NT2/D1 (cell line): ENCODE results near the gene SULT1C3.

Source experiments
- DNase-seq: peaks from one replicate; pipeline ENCODE4 v3.0.0-alpha.2; 2011; ENCODE audit warnings: low read depth, low spot score
- H3K27me3 ChIP-seq: 2 replicates; pipeline ENCODE4 v1.6.0; 2011; ENCODE audit warnings: mild to moderate bottlenecking; ENCODE audit not compliant: insufficient read length, insufficient read depth
- H3K36me3 ChIP-seq: 2 replicates; pipeline ENCODE4 v1.6.1; 2011; ENCODE audit warnings: mild to moderate bottlenecking, low read length, mixed read lengths; ENCODE audit not compliant: insufficient read depth, insufficient read length
- H3K4me1 ChIP-seq: 2 replicates; pipeline ENCODE4 v1.5.1; 2011; ENCODE audit not compliant: insufficient read depth, insufficient read length
- H3K4me3 ChIP-seq: 2 replicates; pipeline ENCODE4 v1.5.1; 2011; ENCODE audit warnings: low read depth; ENCODE audit not compliant: insufficient read length
- H3K9ac ChIP-seq: 2 replicates; pipeline ENCODE4 v1.6.0; 2011; ENCODE audit warnings: low read depth; ENCODE audit not compliant: insufficient read length
- H3K9me3 ChIP-seq: 2 replicates; pipeline ENCODE4 v1.5.1; 2011; ENCODE audit warnings: mild to moderate bottlenecking, low read length; ENCODE audit not compliant: insufficient read depth
- SUZ12 ChIP-seq: IDR thresholded peaks from 2 replicates; pipeline ENCODE4 v1.6.1; 2011; ENCODE audit not compliant: insufficient read length, insufficient read depth; ENCODE audit errors: extremely low read depth
- YY1 ChIP-seq: IDR thresholded peaks from 2 replicates; pipeline ENCODE4 v1.6.1; 2011; ENCODE audit not compliant: insufficient read length, insufficient read depth
- ZNF274 ChIP-seq: IDR thresholded peaks from 2 replicates; pipeline ENCODE4 v1.6.1; 2011; ENCODE audit warnings: mild to moderate bottlenecking, low read depth, low read length

SULT1C3 gene

GRCh38 chr2:108244667-108245414 lies 5.1 kb downstream of the SULT1C3 start:
- peaks cover 16% of the 10 kb centered on the region for H3K9me3 ChIP-seq
- no peaks in the 10 kb centered on the region for H3K36me3 ChIP-seq
- H3K9ac ChIP-seq = no peak overlapping the region
- no peak for TF ChIP-seq ZNF274
- TF ChIP-seq YY1 = no peak
- TF ChIP-seq SUZ12 = no peak
- no peaks in the 10 kb centered on the region for H3K27me3 ChIP-seq
- no peak for DNase-seq
- no peaks in the 10 kb centered on the region for H3K4me1 ChIP-seq
- no peak overlapping the region for H3K4me3 ChIP-seq

- Histone ChIP-seq H3K4me1 (no peaks in the 10 kb centered on the region), H3K27me3 (no peaks in the 10 kb centered on the region), H3K9ac (no peak overlapping the region)
These were observed 13.3 kb downstream of the SULT1C3 start for GRCh38 chr2:108253106-108253505.

GRCh38 chr2:108257757-108258331 lies 18.1 kb downstream of the SULT1C3 start:
- Histone ChIP-seq H3K9me3 (no peaks in the 10 kb centered on the region), H3K36me3 (no peaks in the 10 kb centered on the region), H3K9ac (no peak overlapping the region), H3K27me3 (no peaks in the 10 kb centered on the region), H3K4me3 (no peak overlapping the region), H3K4me1 (no peaks in the 10 kb centered on the region)
- no peak for DNase-seq
- TF ChIP-seq ZNF274 (no peak), SUZ12 (no peak), YY1 (no peak)

More at GRCh38 chr2:108253106-108253505, 13.3 kb downstream of the SULT1C3 start:
- H3K9me3 ChIP-seq = no peaks in the 10 kb centered on the region
- H3K36me3 ChIP-seq = no peaks in the 10 kb centered on the region
- DNase-seq = no peak
- no peak overlapping the region for H3K4me3 ChIP-seq
- TF ChIP-seq SUZ12 (no peak), YY1 (no peak), ZNF274 (no peak)

GRCh38 chr2:108260773-108261172 lies 21.0 kb downstream of the SULT1C3 start:
- Histone ChIP-seq H3K9ac (no peak overlapping the region), H3K4me1 (no peaks in the 10 kb centered on the region), H3K27me3 (no peaks in the 10 kb centered on the region), H3K4me3 (no peak overlapping the region), H3K9me3 (no peaks in the 10 kb centered on the region), H3K36me3 (no peaks in the 10 kb centered on the region)
- no peak for DNase-seq
- TF ChIP-seq SUZ12 (no peak), YY1 (no peak), ZNF274 (no peak)

- H3K4me3 ChIP-seq = no peak overlapping the region
- no peaks in the 10 kb centered on the region for H3K36me3 ChIP-seq
- DNase-seq = no peak
- no peaks in the 10 kb centered on the region for H3K4me1 ChIP-seq
- TF ChIP-seq ZNF274 (no peak), YY1 (no peak), SUZ12 (no peak)
- H3K27me3 ChIP-seq = no peaks in the 10 kb centered on the region
- no peak overlapping the region for H3K9ac ChIP-seq
- H3K9me3 ChIP-seq = no peaks in the 10 kb centered on the region
These were observed 22.3 kb downstream of the SULT1C3 start for GRCh38 chr2:108262036-108262435.

- no peak overlapping the region for H3K9ac ChIP-seq
- no peaks in the 10 kb centered on the region for H3K36me3 ChIP-seq
- no peak overlapping the region for H3K4me3 ChIP-seq
- TF ChIP-seq YY1 = no peak
- no peak for TF ChIP-seq ZNF274
- no peak for TF ChIP-seq SUZ12
- no peaks in the 10 kb centered on the region for H3K27me3 ChIP-seq
- H3K9me3 ChIP-seq = no peaks in the 10 kb centered on the region
- H3K4me1 ChIP-seq = no peaks in the 10 kb centered on the region
- no peak for DNase-seq
These were observed 23.6 kb downstream of the SULT1C3 start for GRCh38 chr2:108263401-108263800.

- H3K4me3 ChIP-seq = no peak overlapping the region
- DNase-seq = no peak
- H3K4me1 ChIP-seq = no peaks in the 10 kb centered on the region
- H3K9me3 ChIP-seq = no peaks in the 10 kb centered on the region
- no peak overlapping the region for H3K9ac ChIP-seq
- no peaks in the 10 kb centered on the region for H3K27me3 ChIP-seq
- H3K36me3 ChIP-seq = no peaks in the 10 kb centered on the region
- TF ChIP-seq YY1 (no peak), ZNF274 (no peak), SUZ12 (no peak)
These were observed 26.4 kb downstream of the SULT1C3 start for GRCh38 chr2:108266218-108266617.
